Measurements from ENCODE around the gene UTP3. TPM values are rescaled to one million over a fixed set of nuclear protein-coding genes. Genes with fewer than 3 reads are reported as not detected.
"Not testable (repeated sequence)": the region's sequence is repeated elsewhere in the genome, so short reads cannot be mapped to it uniquely, and the experiment has no call there.

Gene UTP3
- total RNA-seq, 6 experiments from 2014 or later = 10.2 to 22.3 (median 14.0) TPM

DNA sequence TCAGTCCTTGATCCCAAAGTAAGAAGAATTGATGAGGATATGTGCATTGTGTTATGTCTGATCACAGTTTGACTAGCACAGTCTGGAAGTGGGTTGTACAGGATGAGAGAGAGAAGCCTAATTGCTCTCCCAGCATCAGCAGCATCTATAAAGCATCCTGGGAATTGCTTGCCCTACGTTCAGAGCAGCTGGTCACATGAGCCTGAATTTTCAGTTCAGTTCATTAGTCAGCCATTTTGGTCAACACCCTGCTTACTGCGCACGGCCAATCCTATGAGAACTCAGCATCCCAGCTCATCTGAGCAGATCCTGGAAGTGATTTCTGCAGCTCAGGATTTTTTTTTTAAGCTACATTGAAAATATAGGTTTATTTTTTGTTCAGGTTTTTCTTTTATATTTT lies 33.4 kb downstream of the UTP3 start, which contains the start of gene RUFY3:
TSS of gene RUFY3 (plus strand) at position 218 of the 400 bp plus-strand sequence. CDS start 610 bp downstream, outside the sequence.
- intact Hi-C loops (cut with DNase I) = no loop called here
- peak; percentile 16 to 58 (median 52) for ATAC-seq
- Histone ChIP-seq H3K36me3 (no peaks in the 10 kb centered on the region), H3K4me3 (no peak within 1 kb of the TSS), H3K27me3 (no peaks in the 10 kb centered on the region), H3K27ac (no peak within 1 kb of the TSS), H3K9me3 (no peaks in the 10 kb centered on the region), H3K4me1 (peaks cover 0 to 9% (median 0%) of the 10 kb centered on the region in 4 donors)
- no peak for DNase-seq
- WGBS (ENCODE audit: insufficient coverage, low coverage, low lambda C conversion rate, missing lambda C conversion rate) = 34% methylated on average over 3 of the region's 3 CpGs
- TF ChIP-seq POLR2A (IDR thresholded peaks at IDR 0.05) = no peak
- TF ChIP-seq CTCF (IDR thresholded peaks at IDR 0.05) = no peak

- DNase-seq = no peak
- Histone ChIP-seq H3K4me3 (no peak overlapping the region), H3K36me3 (no peaks in the 10 kb centered on the region), H3K4me1 (peaks cover 0 to 9% (median 0%) of the 10 kb centered on the region in 4 donors), H3K27me3 (no peaks in the 10 kb centered on the region), H3K9me3 (no peaks in the 10 kb centered on the region), H3K27ac (no peak overlapping the region)
- 85% methylated on average over 4 of the region's 7 CpGs for WGBS (ENCODE audit: insufficient coverage, low coverage, low lambda C conversion rate, missing lambda C conversion rate)
- peak in 1 of 4 donors; percentile 24 for ATAC-seq
- no peak for TF ChIP-seq CTCF (IDR thresholded peaks at IDR 0.05)
- TF ChIP-seq POLR2A (IDR thresholded peaks at IDR 0.05) = no peak
- intact Hi-C loops (cut with DNase I) = no loop called here
Measured at GRCh38 chr4:70722199-70722791, 34.0 kb downstream of the UTP3 start.

DNA sequence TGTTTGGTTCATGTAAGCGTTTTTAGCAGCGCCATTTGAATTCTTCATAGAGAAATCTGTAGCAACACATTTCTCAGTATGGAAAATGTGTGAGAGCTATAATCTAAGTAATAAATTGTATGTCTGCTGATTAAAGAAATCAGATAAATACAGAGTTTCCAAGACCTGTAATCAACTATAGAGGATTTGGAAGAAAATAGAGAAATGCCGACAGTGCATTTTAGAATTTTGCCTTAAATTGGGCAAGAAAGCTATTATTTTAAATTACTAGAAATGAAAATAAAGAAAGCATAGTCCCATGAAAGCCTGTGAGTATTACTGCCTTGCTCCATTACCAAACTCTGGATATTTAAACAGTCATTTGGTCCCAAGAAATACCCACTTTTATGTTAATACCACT lies 36.1 kb downstream of the UTP3 start:
- ATAC-seq (no peak), DNase-seq (no peak)
- 94% methylated on average over 3 of the region's 3 CpGs for WGBS (ENCODE audit: insufficient coverage, low coverage, low lambda C conversion rate, missing lambda C conversion rate)
- H3K4me1 ChIP-seq = peaks cover 0 to 2% (median 0%) of the 10 kb centered on the region in 4 donors
- no peaks in the 10 kb centered on the region for H3K27me3 ChIP-seq
- no peaks in the 10 kb centered on the region for H3K9me3 ChIP-seq
- no peak for TF ChIP-seq POLR2A (IDR thresholded peaks at IDR 0.05)
- no peak for TF ChIP-seq CTCF (IDR thresholded peaks at IDR 0.05)
- intact Hi-C loops (cut with DNase I) = no loop called here
- H3K36me3 ChIP-seq = no peaks in the 10 kb centered on the region
- no peak overlapping the region for H3K27ac ChIP-seq
- H3K4me3 ChIP-seq = no peak overlapping the region

GRCh38 chr4:70725633-70726032 lies 37.3 kb downstream of the UTP3 start:
- no peaks in the 10 kb centered on the region for H3K9me3 ChIP-seq
- intact Hi-C loops (cut with DNase I) = no loop called here
- WGBS (ENCODE audit: insufficient coverage, low coverage, low lambda C conversion rate, missing lambda C conversion rate) = 90% methylated on average over 1 of the region's 1 CpG
- no peaks in the 10 kb centered on the region for H3K4me1 ChIP-seq
- DNase-seq = no peak
- H3K27me3 ChIP-seq = no peaks in the 10 kb centered on the region
- no peak overlapping the region for H3K27ac ChIP-seq
- ATAC-seq = no peak
- H3K36me3 ChIP-seq = no peaks in the 10 kb centered on the region
- TF ChIP-seq POLR2A (IDR thresholded peaks at IDR 0.05) = no peak
- no peak for TF ChIP-seq CTCF (IDR thresholded peaks at IDR 0.05)
- no peak overlapping the region for H3K4me3 ChIP-seq

DNA sequence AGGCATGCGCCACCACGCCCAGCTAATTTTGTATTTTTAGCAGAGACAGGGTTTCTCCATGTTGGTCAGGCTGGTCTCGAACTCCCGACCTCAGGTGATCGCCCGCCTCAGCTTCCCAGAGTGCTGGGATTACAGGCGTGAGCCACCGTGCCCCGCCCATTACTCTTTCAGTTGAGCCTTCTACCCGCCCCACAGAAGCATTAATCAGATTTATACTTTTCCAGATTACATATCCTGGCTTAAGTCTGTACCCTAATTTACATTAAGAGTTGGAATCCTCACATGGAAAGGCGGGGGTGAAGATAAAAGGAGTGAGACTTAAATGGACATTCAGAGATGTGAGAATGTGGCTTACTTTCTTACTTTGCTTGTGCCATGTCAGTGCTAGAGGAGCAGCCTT lies 38.2 kb downstream of the UTP3 start:
- DNase-seq; H3K4me1 ChIP-seq; ATAC-seq; H3K27ac ChIP-seq; intact Hi-C loops (cut with DNase I); H3K4me3 ChIP-seq; H3K27me3 ChIP-seq; H3K9me3 ChIP-seq; H3K36me3 ChIP-seq: not testable (repeated sequence)
- 92% methylated on average over 7 of the region's 11 CpGs for WGBS (ENCODE audit: insufficient coverage, low coverage, low lambda C conversion rate, missing lambda C conversion rate)
